HCT116 (cell line): ENCODE data around the gene SEMG1. TPM values are rescaled to one million over a fixed set of nuclear protein-coding genes. Genes with fewer than 3 reads are reported as not detected.

ENCODE experiments used
- ATAC-seq: fragments of 200-7000 bp; cut with Tn5 transposase; 2 replicates; pipeline ENCODE4 v1.9.1; 2020; ENCODE audit warnings: mild to moderate bottlenecking, moderate library complexity
- BruUV-seq: library from RNA; stranded (reverse); fragments of 400-500 nt; replicated peaks from 2 replicates; lab custom pipeline; 2021; lab: Mats Ljungman, UMichigan
- CTCF ChIA-PET: fragments of 300-600 bp; sonication (Branson Sonifier 250); formaldehyde crosslinking; loops from one replicate; lab custom pipeline; 2021; ENCODE audit warnings: antibody characterized with exemption; lab: Charles Lee
- POLR2A ChIA-PET: fragments of 300-600, 350-600 bp; sonication (Branson Sonifier 250); formaldehyde crosslinking; loops from one replicate; lab custom pipeline; 2021; ENCODE audit warnings: antibody characterized with exemption; lab: Charles Lee
- RAD21 ChIA-PET, 2 experiments: fragments of 300-600 bp; sonication (Branson Sonifier 250); formaldehyde crosslinking; loops; one replicate each; lab custom pipeline; 2023; ENCODE audit warnings: low total read pairs in 2 of 2; ENCODE audit not compliant: uncharacterized antibody in 2 of 2, unreplicated experiment in 2 of 2, low non-redundant PET in 1 of 2; lab: Charles Lee
- DNase-seq: peaks from one replicate; pipeline ENCODE4 v3.0.0-alpha.2; 2010; ENCODE audit warnings: low read depth, low spot score
- H2AFZ ChIP-seq: fragments of 200-600 bp; shearing (Covaris generic), sonication (generic); 2 replicates; pipeline ENCODE4 v1.6.1; 2017; ENCODE audit warnings: low read depth, mixed run types, mixed read lengths, antibody characterized with exemption, low read length; ENCODE audit not compliant: poor library complexity, severe bottlenecking
- H3K27ac ChIP-seq: 2 replicates; pipeline ENCODE4 v1.5.1; 2012; ENCODE audit warnings: low read depth, low read length
- H3K27me3 ChIP-seq: fragments of 200-600 bp; sonication (generic); 2 replicates; pipeline ENCODE4 v1.6.1; 2016; ENCODE audit warnings: mixed run types, low read length, mixed read lengths; ENCODE audit not compliant: insufficient read depth
- H3K36me3 ChIP-seq, 2 experiments: fragments of 200-500 bp in 1 of 2; fragments of 200-600 bp in 1 of 2; sonication (Bioruptor generic) in 1 of 2; sonication (generic) in 1 of 2; 2 replicates each; pipeline versions ENCODE4 v1.5.1 to v1.6.1; 2014 to 2016; ENCODE audit warnings: low read length in 2 of 2, inconsistent platforms in 1 of 2, mixed read lengths in 1 of 2, mixed run types in 1 of 2; ENCODE audit not compliant: insufficient read depth in 2 of 2, control insufficient read depth in 1 of 2
- H3K4me1 ChIP-seq, 2 experiments: fragments of 200-600 bp in 1 of 2; sonication (generic) in 1 of 2; 2 replicates each; pipeline versions ENCODE4 v1.5.1 to v1.6.1; 2012 to 2017; ENCODE audit warnings: low read length in 2 of 2, inconsistent platforms in 1 of 2, mild to moderate bottlenecking in 1 of 2, mixed read lengths in 1 of 2, mixed run types in 1 of 2, moderate library complexity in 1 of 2; ENCODE audit not compliant: insufficient read depth in 2 of 2, control insufficient read depth in 1 of 2
- H3K4me2 ChIP-seq: fragments of 200-600 bp; sonication (generic); 2 replicates; pipeline ENCODE4 v1.6.1; 2017; ENCODE audit warnings: mixed run types, low read length, mixed read lengths
- H3K4me3 ChIP-seq, 2 experiments: fragments of 200-600 bp in 1 of 2; sonication (generic) in 1 of 2; replicated peaks in 1 of 2; 2 replicates each; pipeline ENCODE4 v1.5.1; 2011 to 2016; ENCODE audit warnings: low read length in 2 of 2, control low read depth in 1 of 2, low read depth in 1 of 2, mild to moderate bottlenecking in 1 of 2, mixed read lengths in 1 of 2, mixed run types in 1 of 2
- H3K79me2 ChIP-seq: fragments of 200-600 bp; sonication (generic); 2 replicates; pipeline ENCODE4 v1.6.1; 2017; ENCODE audit warnings: mild to moderate bottlenecking, mixed run types, low read length, moderate library complexity, mixed read lengths; ENCODE audit not compliant: insufficient read depth
- H3K9ac ChIP-seq: fragments of 200-600 bp; sonication (generic); 2 replicates; pipeline ENCODE4 v1.6.1; 2016; ENCODE audit warnings: low read length, mixed read lengths
- H3K9me2 ChIP-seq: fragments of 200-600 bp; sonication (generic), shearing (Covaris generic); 2 replicates; pipeline ENCODE4 v1.6.1; 2017; ENCODE audit warnings: mixed run types, mild to moderate bottlenecking, moderate library complexity; ENCODE audit not compliant: insufficient read depth
- H3K9me3 ChIP-seq, 2 experiments: fragments of 200-500 bp in 1 of 2; fragments of 200-600 bp in 1 of 2; sonication (Bioruptor generic) in 1 of 2; sonication (generic) in 1 of 2; 2 replicates each; pipeline ENCODE4 v1.6.1; 2014 to 2017; ENCODE audit warnings: low read length in 2 of 2, mixed read lengths in 2 of 2, inconsistent platforms in 1 of 2, low read depth in 1 of 2, mild to moderate bottlenecking in 1 of 2, mixed run types in 1 of 2, moderate library complexity in 1 of 2; ENCODE audit not compliant: control insufficient read depth in 1 of 2, insufficient read depth in 1 of 2
- H4K20me1 ChIP-seq: fragments of 200-600 bp; sonication (generic), shearing (Covaris generic); 2 replicates; pipeline ENCODE4 v1.6.1; 2017; ENCODE audit warnings: mixed run types, mild to moderate bottlenecking, moderate library complexity; ENCODE audit not compliant: insufficient read depth
- EZH2phosphoT487 ChIP-seq: fragments of 200-600 bp; IDR thresholded peaks from 2 replicates; pipeline ENCODE4 v1.6.1; 2018; ENCODE audit warnings: antibody characterized with exemption, borderline replicate concordance
- FOSL1 ChIP-seq: IDR thresholded peaks from 2 replicates; pipeline ENCODE4 v1.6.1; 2012; ENCODE audit warnings: low read depth
- RAD21 ChIP-seq: IDR thresholded peaks from 2 replicates; pipeline ENCODE4 v1.6.1; 2012; ENCODE audit warnings: low read depth, mild to moderate bottlenecking
- SIN3A ChIP-seq: IDR thresholded peaks from 2 replicates; pipeline ENCODE4 v1.6.1; 2012; ENCODE audit warnings: low read depth
- SP1 ChIP-seq: IDR thresholded peaks from 2 replicates; pipeline ENCODE4 v1.6.1; 2012; ENCODE audit warnings: low read depth
- SRF ChIP-seq: IDR thresholded peaks from 2 replicates; pipeline ENCODE4 v1.6.1; 2012; ENCODE audit warnings: low read depth
- TCF7L2 ChIP-seq: IDR thresholded peaks from 2 replicates; pipeline ENCODE4 v1.7.0; 2011; ENCODE audit warnings: borderline replicate concordance, inconsistent platforms; ENCODE audit not compliant: insufficient read depth, insufficient read length; ENCODE audit errors: extremely low read depth
- YY1 ChIP-seq: IDR thresholded peaks from 2 replicates; pipeline ENCODE4 v1.6.1; 2011; ENCODE audit warnings: low read length, low read depth, moderate library complexity, mild to moderate bottlenecking; ENCODE audit not compliant: insufficient replicate concordance; ENCODE audit errors: extremely low read depth
- ZFX ChIP-seq: fragments of 450-650 bp; IDR thresholded peaks from 2 replicates; pipeline ENCODE4 v1.6.1; 2017
- ZNF274 ChIP-seq: fragments of 200-500 bp; sonication (Bioruptor generic); IDR thresholded peaks from 2 replicates; pipeline ENCODE4 v1.6.1; 2014; ENCODE audit warnings: mild to moderate bottlenecking, low read depth, low read length, inconsistent platforms
- intact Hi-C: fragments of 100-400 bp; cut with micrococcal nuclease; formaldehyde crosslinking; loops from 2 replicates; pipeline ENCODE4 v1.10.0; 2022
- total RNA-seq: library from RNA; stranded (reverse); gene quantifications from one replicate; pipeline ENCODE4 v1.2.1, GENCODE V29; 2021; ENCODE audit not compliant: unreplicated experiment
- TF ChIP-seq, protein P1 (sequence below): IDR thresholded peaks from 2 replicates; pipeline ENCODE4 v1.6.1; 2012
- TF ChIP-seq, protein P2 (sequence below), 3 experiments: fragments of 200-600 bp in 1 of 3; sonication (generic) in 1 of 3; IDR thresholded peaks in 2 of 3; conservative IDR thresholded peaks in 1 of 3; 2 replicates each; pipeline ENCODE4 v1.5.1; 2012 to 2017; ENCODE audit warnings: low read depth in 2 of 3, low read length in 2 of 3, antibody characterized with exemption in 1 of 3, borderline replicate concordance in 1 of 3, control low read depth in 1 of 3, mild to moderate bottlenecking in 1 of 3, mixed read lengths in 1 of 3, mixed run types in 1 of 3, moderate library complexity in 1 of 3; ENCODE audit not compliant: insufficient read depth in 1 of 3

SEMG1 gene
- total RNA-seq, 1 experiment from 2014 or later, result not detected

DNA sequence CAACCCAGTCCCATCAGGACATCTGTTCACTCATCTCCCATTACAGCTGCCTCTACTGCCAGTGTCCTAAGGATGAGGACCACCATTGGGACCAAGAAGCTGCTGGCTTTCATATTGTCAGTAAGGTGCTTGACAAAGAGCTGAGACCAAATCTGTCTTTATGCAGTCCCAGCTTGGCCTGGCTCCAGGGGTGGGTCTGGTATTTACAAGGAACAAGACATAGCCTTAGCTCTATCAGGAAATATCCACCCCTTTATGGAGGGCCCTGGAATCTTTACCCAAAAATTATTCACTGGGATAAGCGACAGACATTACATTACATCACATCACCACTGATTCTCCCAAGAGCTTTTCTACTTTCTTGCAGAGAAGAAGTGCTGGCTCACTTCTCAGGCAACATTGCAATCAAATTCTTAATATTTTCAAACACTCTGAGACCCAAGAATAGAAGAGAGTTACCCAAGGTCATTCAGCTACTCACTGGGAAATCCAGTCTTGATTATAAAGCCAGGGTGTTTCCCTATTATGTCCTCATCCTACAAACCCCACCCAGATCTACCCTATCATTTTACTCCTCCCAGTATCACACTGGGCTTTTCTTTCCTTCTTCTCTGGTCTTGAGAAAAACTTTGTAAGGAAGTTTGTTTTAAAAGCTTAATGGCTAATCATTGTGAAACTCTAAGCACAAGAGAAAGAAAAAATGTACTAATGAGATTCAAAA is 43.6 kb upstream of the SEMG1 start:
- H3K9ac ChIP-seq, result no peak overlapping the region
- POLR2A ChIA-PET, result no interaction called here
- H3K4me2 ChIP-seq, result no peak overlapping the region
- H3K9me2 ChIP-seq, result no peaks in the 10 kb centered on the region
- DNase-seq (no peak), ATAC-seq (no peak)
- H3K9me3 ChIP-seq, result peaks cover 0 to 5% of the 10 kb centered on the region in 2 experiments; a peak in 1 of 4 replicates
- no peak overlapping the region for H3K4me3 ChIP-seq
- CTCF ChIA-PET, result no interaction called here
- no peak overlapping the region for H3K27ac ChIP-seq
- H3K36me3 ChIP-seq, result no peaks in the 10 kb centered on the region
- intact Hi-C loops, result no loop called here
- H4K20me1 ChIP-seq, result no peaks in the 10 kb centered on the region
- TF ChIP-seq SP1 (no peak), FOSL1 (no peak), YY1 (no peak), TCF7L2 (no peak), RAD21 (no peak), EZH2phosphoT487 (no peak), ZFX (no peak), SIN3A (no peak), SRF (no peak), ZNF274 (no peak)
- TF ChIP-seq, protein P1, sequence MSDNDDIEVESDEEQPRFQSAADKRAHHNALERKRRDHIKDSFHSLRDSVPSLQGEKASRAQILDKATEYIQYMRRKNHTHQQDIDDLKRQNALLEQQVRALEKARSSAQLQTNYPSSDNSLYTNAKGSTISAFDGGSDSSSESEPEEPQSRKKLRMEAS, result no peak
- TF ChIP-seq, protein P2, sequence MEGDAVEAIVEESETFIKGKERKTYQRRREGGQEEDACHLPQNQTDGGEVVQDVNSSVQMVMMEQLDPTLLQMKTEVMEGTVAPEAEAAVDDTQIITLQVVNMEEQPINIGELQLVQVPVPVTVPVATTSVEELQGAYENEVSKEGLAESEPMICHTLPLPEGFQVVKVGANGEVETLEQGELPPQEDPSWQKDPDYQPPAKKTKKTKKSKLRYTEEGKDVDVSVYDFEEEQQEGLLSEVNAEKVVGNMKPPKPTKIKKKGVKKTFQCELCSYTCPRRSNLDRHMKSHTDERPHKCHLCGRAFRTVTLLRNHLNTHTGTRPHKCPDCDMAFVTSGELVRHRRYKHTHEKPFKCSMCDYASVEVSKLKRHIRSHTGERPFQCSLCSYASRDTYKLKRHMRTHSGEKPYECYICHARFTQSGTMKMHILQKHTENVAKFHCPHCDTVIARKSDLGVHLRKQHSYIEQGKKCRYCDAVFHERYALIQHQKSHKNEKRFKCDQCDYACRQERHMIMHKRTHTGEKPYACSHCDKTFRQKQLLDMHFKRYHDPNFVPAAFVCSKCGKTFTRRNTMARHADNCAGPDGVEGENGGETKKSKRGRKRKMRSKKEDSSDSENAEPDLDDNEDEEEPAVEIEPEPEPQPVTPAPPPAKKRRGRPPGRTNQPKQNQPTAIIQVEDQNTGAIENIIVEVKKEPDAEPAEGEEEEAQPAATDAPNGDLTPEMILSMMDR (IDR thresholded peaks at IDR 0.05 in 2 of 3, conservative IDR thresholded peaks at IDR 0.05 in 1 of 3; ENCODE audit: borderline replicate concordance in 1 of 3, insufficient read depth in 1 of 3, low read depth in 2 of 3, low read length in 2 of 3), result no peak
- TF ChIP-seq, all 23 proteins: peak for 0
- RAD21 ChIA-PET, result no interaction called here
- Histone ChIP-seq H3K79me2 (no peaks in the 10 kb centered on the region), H3K4me1 (peaks cover 0 to under 1% of the 10 kb centered on the region in 2 experiments; a peak in 1 of 4 replicates), H2AFZ (no peak overlapping the region), H3K27me3 (no peaks in the 10 kb centered on the region)
- BruUV-seq, result no TSS peak
